OCI-LY1 (cell line): Measurements from ENCODE around the gene ATP8A2.

Source experiments
- H2AFZ ChIP-seq: fragments of 200-600 bp; sonication (generic), shearing (Covaris generic); 2 replicates; pipeline ENCODE4 v1.6.0; 2014; ENCODE audit warnings: antibody characterized with exemption, mild to moderate bottlenecking, low read length
- H3F3A ChIP-seq: fragments of 200-600 bp; sonication (generic), shearing (Covaris generic); 2 replicates; pipeline ENCODE4 v1.6.0; 2014; ENCODE audit warnings: mild to moderate bottlenecking, antibody characterized with exemption, low read length, moderate library complexity; ENCODE audit not compliant: insufficient read depth
- H3K27ac ChIP-seq: fragments of 200-600 bp; sonication (generic); 2 replicates; pipeline ENCODE4 v1.5.1; 2014; ENCODE audit warnings: low read length, mixed run types, mild to moderate bottlenecking, low read depth; ENCODE audit not compliant: poor library complexity, severe bottlenecking
- H3K27me3 ChIP-seq: fragments of 200-600 bp; sonication (generic); 2 replicates; pipeline ENCODE4 v1.6.0; 2014; ENCODE audit warnings: antibody characterized with exemption, mild to moderate bottlenecking, low read length, moderate library complexity; ENCODE audit not compliant: insufficient read depth
- H3K36me3 ChIP-seq: fragments of 200-600 bp; sonication (generic); 2 replicates; pipeline ENCODE4 v1.6.1; 2014; ENCODE audit warnings: mild to moderate bottlenecking, antibody characterized with exemption, low read length, moderate library complexity, mixed read lengths; ENCODE audit not compliant: insufficient read depth
- H3K4me1 ChIP-seq: fragments of 200-600 bp; sonication (generic); 2 replicates; pipeline ENCODE4 v1.5.1; 2014; ENCODE audit warnings: mild to moderate bottlenecking, low read length, moderate library complexity; ENCODE audit not compliant: insufficient read depth, severe bottlenecking
- H3K4me2 ChIP-seq: fragments of 200-600 bp; sonication (generic), shearing (Covaris generic); 2 replicates; pipeline ENCODE4 v1.6.1; 2014; ENCODE audit warnings: low read length
- H3K4me3 ChIP-seq: fragments of 200-600 bp; sonication (generic); 2 replicates; pipeline ENCODE4 v1.5.1; 2014; ENCODE audit warnings: low read length, low read depth, mild to moderate bottlenecking, mixed read lengths; ENCODE audit not compliant: poor library complexity, severe bottlenecking
- H3K79me2 ChIP-seq: fragments of 200-600 bp; shearing (Covaris generic); 2 replicates; pipeline ENCODE4 v1.6.1; 2016; ENCODE audit warnings: mixed run types, low read length, mixed read lengths; ENCODE audit not compliant: insufficient read depth
- H3K9ac ChIP-seq: fragments of 200-600 bp; sonication (generic), shearing (Covaris generic); 2 replicates; pipeline ENCODE4 v1.6.1; 2014; ENCODE audit warnings: mild to moderate bottlenecking, low read length, mixed read lengths
- H3K9me2 ChIP-seq: fragments of 200-600 bp; sonication (generic), shearing (Covaris generic); 2 replicates; pipeline ENCODE4 v1.6.1; 2014; ENCODE audit warnings: low read depth, mild to moderate bottlenecking, low read length, mixed read lengths
- H3K9me3 ChIP-seq: fragments of 200-600 bp; shearing (Covaris generic); 2 replicates; pipeline ENCODE4 v1.6.1; 2014; ENCODE audit warnings: low read length, mixed read lengths
- H4K20me1 ChIP-seq: fragments of 200-600 bp; sonication (generic), shearing (Covaris generic); 2 replicates; pipeline ENCODE4 v1.6.0; 2016; ENCODE audit warnings: mild to moderate bottlenecking, low read length; ENCODE audit not compliant: insufficient read depth
- EZH2 ChIP-seq: fragments of 200-600 bp; sonication (generic), shearing (Covaris generic); IDR thresholded peaks from 2 replicates; pipeline ENCODE4 v1.8.0; 2017; ENCODE audit warnings: borderline replicate concordance, mixed run types, mild to moderate bottlenecking, antibody characterized with exemption, low read length, moderate library complexity, mixed read lengths
- TF ChIP-seq, protein P1 (sequence below): fragments of 200-600 bp; sonication (generic), shearing (Covaris generic); IDR thresholded peaks from 2 replicates; pipeline ENCODE4 v1.5.1; 2017; ENCODE audit warnings: mild to moderate bottlenecking, antibody characterized with exemption, low read length, moderate library complexity, mixed read lengths

The ATP8A2 gene

DNA sequence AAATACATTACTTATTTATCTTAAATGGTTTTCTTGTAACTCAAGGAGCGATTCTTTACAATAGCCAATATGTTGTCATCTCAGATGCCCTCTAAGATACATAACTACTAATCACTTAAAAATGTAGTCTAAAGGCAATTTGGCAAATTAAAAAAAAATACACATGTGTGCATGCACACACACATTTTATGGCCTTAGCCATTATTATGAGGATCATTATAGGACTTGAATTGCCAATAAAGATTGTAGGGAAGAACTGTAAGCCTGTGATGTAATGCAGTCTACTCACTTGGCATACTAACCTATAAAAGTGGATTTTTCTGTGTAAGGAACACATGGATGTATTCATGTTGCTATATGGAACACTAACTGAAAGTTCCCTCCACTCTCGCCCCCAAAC, 405.7 kb downstream of the ATP8A2 start:
- H3K9me2 ChIP-seq, result no peaks in the 10 kb centered on the region
- no peak overlapping the region for H3K9ac ChIP-seq
- no peaks in the 10 kb centered on the region for H3F3A ChIP-seq
- no peaks in the 10 kb centered on the region for H4K20me1 ChIP-seq
- H3K4me3 ChIP-seq, result no peak overlapping the region
- H3K27me3 ChIP-seq, result no peaks in the 10 kb centered on the region
- H3K4me2 ChIP-seq, result no peak overlapping the region
- no peak overlapping the region for H3K27ac ChIP-seq
- no peaks in the 10 kb centered on the region for H3K79me2 ChIP-seq
- H3K9me3 ChIP-seq, result no peaks in the 10 kb centered on the region
- H3K36me3 ChIP-seq, result no peaks in the 10 kb centered on the region
- H3K4me1 ChIP-seq, result no peaks in the 10 kb centered on the region
- H2AFZ ChIP-seq, result no peak overlapping the region
- TF ChIP-seq EZH2, result no peak
- TF ChIP-seq, protein P1, sequence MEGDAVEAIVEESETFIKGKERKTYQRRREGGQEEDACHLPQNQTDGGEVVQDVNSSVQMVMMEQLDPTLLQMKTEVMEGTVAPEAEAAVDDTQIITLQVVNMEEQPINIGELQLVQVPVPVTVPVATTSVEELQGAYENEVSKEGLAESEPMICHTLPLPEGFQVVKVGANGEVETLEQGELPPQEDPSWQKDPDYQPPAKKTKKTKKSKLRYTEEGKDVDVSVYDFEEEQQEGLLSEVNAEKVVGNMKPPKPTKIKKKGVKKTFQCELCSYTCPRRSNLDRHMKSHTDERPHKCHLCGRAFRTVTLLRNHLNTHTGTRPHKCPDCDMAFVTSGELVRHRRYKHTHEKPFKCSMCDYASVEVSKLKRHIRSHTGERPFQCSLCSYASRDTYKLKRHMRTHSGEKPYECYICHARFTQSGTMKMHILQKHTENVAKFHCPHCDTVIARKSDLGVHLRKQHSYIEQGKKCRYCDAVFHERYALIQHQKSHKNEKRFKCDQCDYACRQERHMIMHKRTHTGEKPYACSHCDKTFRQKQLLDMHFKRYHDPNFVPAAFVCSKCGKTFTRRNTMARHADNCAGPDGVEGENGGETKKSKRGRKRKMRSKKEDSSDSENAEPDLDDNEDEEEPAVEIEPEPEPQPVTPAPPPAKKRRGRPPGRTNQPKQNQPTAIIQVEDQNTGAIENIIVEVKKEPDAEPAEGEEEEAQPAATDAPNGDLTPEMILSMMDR, result no peak

- H3K4me1 ChIP-seq, result no peaks in the 10 kb centered on the region
- TF ChIP-seq, protein P1, result no peak
- TF ChIP-seq EZH2, result no peak
- no peak overlapping the region for H3K4me3 ChIP-seq
- H3K9ac ChIP-seq, result no peak overlapping the region
- H3K27me3 ChIP-seq, result no peaks in the 10 kb centered on the region
- no peaks in the 10 kb centered on the region for H3K9me2 ChIP-seq
- no peaks in the 10 kb centered on the region for H3K79me2 ChIP-seq
- no peaks in the 10 kb centered on the region for H3K9me3 ChIP-seq
- H3K36me3 ChIP-seq, result no peaks in the 10 kb centered on the region
- no peak overlapping the region for H3K27ac ChIP-seq
- no peak overlapping the region for H3K4me2 ChIP-seq
- H3F3A ChIP-seq, result no peaks in the 10 kb centered on the region
- H4K20me1 ChIP-seq, result no peaks in the 10 kb centered on the region
- no peak overlapping the region for H2AFZ ChIP-seq
These were observed 406.6 kb downstream of the ATP8A2 start for GRCh38 chr13:25778365-25778764.

DNA sequence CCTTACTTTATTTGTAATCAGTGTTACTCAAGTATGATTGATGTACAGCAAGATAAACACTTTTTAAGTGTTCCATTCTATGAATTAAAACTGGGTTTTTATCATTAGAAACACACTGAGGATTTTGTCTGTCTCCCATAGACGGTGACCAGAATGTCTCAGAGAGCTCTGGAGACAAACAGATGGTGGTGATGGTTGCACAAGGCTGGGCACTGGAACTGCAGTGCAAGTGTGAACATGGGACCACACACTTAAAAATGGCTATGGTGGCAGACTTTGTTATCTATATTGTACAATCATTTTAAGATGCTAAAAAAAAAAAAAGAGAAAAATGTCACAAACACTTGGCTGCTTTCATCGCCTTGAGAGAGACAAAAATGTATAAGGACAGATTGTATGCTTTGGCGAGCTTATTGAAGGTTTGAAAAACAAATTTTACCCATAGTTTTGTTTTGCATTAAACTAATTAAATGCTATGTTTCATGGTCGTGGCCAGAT, 407.1 kb downstream of the ATP8A2 start:
- H3K4me2 ChIP-seq, result no peak overlapping the region
- no peaks in the 10 kb centered on the region for H3K36me3 ChIP-seq

More for the DNA sequence above, 407.1 kb downstream of the ATP8A2 start:
- no peaks in the 10 kb centered on the region for H3K4me1 ChIP-seq
- H3K4me3 ChIP-seq, result no peak overlapping the region
- H2AFZ ChIP-seq, result no peak overlapping the region
- H3F3A ChIP-seq, result no peaks in the 10 kb centered on the region
- H3K9ac ChIP-seq, result no peak overlapping the region
- no peaks in the 10 kb centered on the region for H3K9me2 ChIP-seq
- H3K9me3 ChIP-seq, result no peaks in the 10 kb centered on the region
- no peak overlapping the region for H3K27ac ChIP-seq
- no peaks in the 10 kb centered on the region for H4K20me1 ChIP-seq
- no peaks in the 10 kb centered on the region for H3K79me2 ChIP-seq
- TF ChIP-seq, protein P1, result no peak
- TF ChIP-seq EZH2, result no peak
- no peaks in the 10 kb centered on the region for H3K27me3 ChIP-seq
